Measurements from ENCODE around the gene RSPH9.

RSPH9 gene

GRCh38 chr6:43714311-43715055 lies 69.6 kb downstream of the RSPH9 start:
- no peak for DNase-seq

GRCh38 chr6:43715056-43715788 lies 70.4 kb downstream of the RSPH9 start:
- no peak for DNase-seq

GRCh38 chr6:43716099-43716498 lies 71.3 kb downstream of the RSPH9 start:
- DNase-seq: no peak

- no peak for DNase-seq
These were observed 72.6 kb downstream of the RSPH9 start for GRCh38 chr6:43717389-43717788.

GRCh38 chr6:43717822-43718221 lies 73.0 kb downstream of the RSPH9 start:
- no peak for DNase-seq

GRCh38 chr6:43718387-43719105 lies 73.7 kb downstream of the RSPH9 start:
- no peak for DNase-seq

- no peak for DNase-seq
These were observed 74.7 kb downstream of the RSPH9 start for GRCh38 chr6:43719511-43719910.

GRCh38 chr6:43720999-43721398 lies 76.2 kb downstream of the RSPH9 start:
- no peak for DNase-seq
